Measurements from ENCODE around the gene TRPV2. TPM values are rescaled to one million over a fixed set of nuclear protein-coding genes. Genes with fewer than 3 reads are reported as not detected.

The TRPV2 gene
- total RNA-seq, 1 experiment from 2014 or later = 1.0 TPM

DNA sequence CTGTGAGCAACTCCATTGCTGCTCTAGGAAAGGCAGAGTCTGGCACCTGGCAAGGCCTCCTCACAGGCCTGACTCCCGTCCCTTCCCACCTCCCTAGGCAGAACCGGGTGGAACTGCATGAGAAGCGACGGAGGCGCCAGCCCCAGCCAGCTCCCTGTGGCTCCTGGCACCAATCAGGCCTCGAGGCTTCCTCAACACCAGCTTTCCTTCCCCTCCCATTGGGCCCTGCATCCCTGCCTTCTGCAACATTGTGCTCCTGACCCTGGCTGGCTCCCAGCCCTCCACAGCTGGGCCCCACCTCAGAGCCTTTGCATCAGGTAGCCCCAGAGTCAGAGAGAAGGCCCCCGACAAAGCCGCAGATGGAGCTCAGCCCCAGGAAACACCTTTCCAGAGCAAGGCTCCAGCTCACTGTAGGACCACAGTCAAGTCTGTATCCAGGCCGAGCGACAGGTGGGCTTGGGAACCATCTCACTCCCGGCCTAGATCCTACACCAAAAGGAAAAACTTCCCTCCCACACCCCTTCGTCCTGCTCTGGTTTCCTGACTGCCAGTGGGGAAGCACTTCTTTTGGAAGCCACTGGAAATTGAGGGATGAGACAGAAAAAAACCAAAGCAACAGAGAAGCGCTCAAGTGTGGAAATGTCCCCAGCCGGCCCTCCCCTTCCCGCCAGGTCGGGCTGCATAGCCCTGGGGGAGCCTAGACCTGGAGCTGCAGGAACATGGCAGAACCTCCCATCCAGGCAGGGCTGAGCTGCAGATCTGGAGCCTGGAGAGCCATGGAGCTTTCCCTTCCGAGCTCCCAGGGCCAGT is 45.6 kb downstream of the TRPV2 start:
- no peak overlapping the region for H3T11ph ChIP-seq (ENCODE audit: low read length)
- H2BK20ac ChIP-seq (ENCODE audit: low read depth, low read length, poor library complexity, severe bottlenecking) = no peak overlapping the region
- H3K4me2 ChIP-seq (ENCODE audit: insufficient read depth, insufficient read length, low read length) = no peak overlapping the region
- peak overlapping the region; percentile 24; the same call in 1 of the 2 replicates for H3K14ac ChIP-seq (ENCODE audit: insufficient read depth, low read length)
- no peak overlapping the region for H4K91ac ChIP-seq (ENCODE audit: insufficient read length, low read depth, low read length)
- Mint-ChIP-seq H3K9me3 (no peaks in the 10 kb centered on the region), H3K27ac (peak overlapping the region in 1 of 3 experiments; percentile 77; a peak in 2 of 7 replicates), H3K4me3 (peak overlapping the region in 1 of 2 experiments; percentile 42; a peak in 2 of 5 replicates), H3K27me3 (ENCODE audit: low read depth) (no peaks in the 10 kb centered on the region), H3K4me1 (peaks cover 35 to 45% of the 10 kb centered on the region in 2 experiments), H3K36me3 (ENCODE audit: insufficient read depth in 1 of 3, low read depth in 3 of 3) (peaks cover 0 to 15% (median 12%) of the 10 kb centered on the region in 3 experiments; a peak in 6 of 7 replicates)
- no peak overlapping the region for H3K56ac ChIP-seq (ENCODE audit: insufficient read length, low read depth, low read length)
- H3K23ac ChIP-seq (ENCODE audit: insufficient read length, low read depth, low read length) = no peak overlapping the region
- no peak overlapping the region for H3K4ac ChIP-seq (ENCODE audit: low read depth, low read length)
- no peaks in the 10 kb centered on the region for H4K20me1 ChIP-seq (ENCODE audit: control insufficient read depth, insufficient read depth, insufficient read length)
- H2BK15ac ChIP-seq (ENCODE audit: low read depth, low read length) = no peak overlapping the region
- H3K27me3 ChIP-seq (ENCODE audit: insufficient read depth, low read length) = no peaks in the 10 kb centered on the region
- TF ChIP-seq, protein P1, sequence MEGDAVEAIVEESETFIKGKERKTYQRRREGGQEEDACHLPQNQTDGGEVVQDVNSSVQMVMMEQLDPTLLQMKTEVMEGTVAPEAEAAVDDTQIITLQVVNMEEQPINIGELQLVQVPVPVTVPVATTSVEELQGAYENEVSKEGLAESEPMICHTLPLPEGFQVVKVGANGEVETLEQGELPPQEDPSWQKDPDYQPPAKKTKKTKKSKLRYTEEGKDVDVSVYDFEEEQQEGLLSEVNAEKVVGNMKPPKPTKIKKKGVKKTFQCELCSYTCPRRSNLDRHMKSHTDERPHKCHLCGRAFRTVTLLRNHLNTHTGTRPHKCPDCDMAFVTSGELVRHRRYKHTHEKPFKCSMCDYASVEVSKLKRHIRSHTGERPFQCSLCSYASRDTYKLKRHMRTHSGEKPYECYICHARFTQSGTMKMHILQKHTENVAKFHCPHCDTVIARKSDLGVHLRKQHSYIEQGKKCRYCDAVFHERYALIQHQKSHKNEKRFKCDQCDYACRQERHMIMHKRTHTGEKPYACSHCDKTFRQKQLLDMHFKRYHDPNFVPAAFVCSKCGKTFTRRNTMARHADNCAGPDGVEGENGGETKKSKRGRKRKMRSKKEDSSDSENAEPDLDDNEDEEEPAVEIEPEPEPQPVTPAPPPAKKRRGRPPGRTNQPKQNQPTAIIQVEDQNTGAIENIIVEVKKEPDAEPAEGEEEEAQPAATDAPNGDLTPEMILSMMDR (conservative IDR thresholded peaks at IDR 0.05) = no peak
- H2AFZ ChIP-seq (ENCODE audit: low read length) = no peak overlapping the region
- no CpG with 5 or more reads among the region's 17 CpGs for WGBS (ENCODE audit: extremely low coverage, insufficient read length, low lambda C conversion rate)
- H3K18ac ChIP-seq (ENCODE audit: insufficient read length, low read depth, low read length) = no peak overlapping the region
- H3K4me1 ChIP-seq (ENCODE audit: insufficient read depth, low read length) = peaks cover 5% of the 10 kb centered on the region
- no peaks in the 10 kb centered on the region for H3K23me2 ChIP-seq (ENCODE audit: insufficient read length, low read depth, low read length, poor library complexity, severe bottlenecking)
- no peaks in the 10 kb centered on the region for H3K79me2 ChIP-seq (ENCODE audit: insufficient read depth, low read length)
- H3K27ac ChIP-seq (ENCODE audit: insufficient read length, low read depth, low read length) = no peak overlapping the region
- H2BK120ac ChIP-seq (ENCODE audit: low read depth, low read length, poor library complexity, severe bottlenecking) = no peak overlapping the region
- no peaks in the 10 kb centered on the region for H3K79me1 ChIP-seq (ENCODE audit: insufficient read depth, low read depth, low read length, poor library complexity, severe bottlenecking)
- no peak overlapping the region for H4K8ac ChIP-seq (replicated peaks; ENCODE audit: insufficient read length, low read depth, low read length)
- H2BK5ac ChIP-seq (ENCODE audit: insufficient read length, low read length) = no peak overlapping the region
- H3K9me3 ChIP-seq (ENCODE audit: control insufficient read depth, low read depth, low read length) = no peaks in the 10 kb centered on the region
- H4K5ac ChIP-seq (ENCODE audit: insufficient read length, low read depth, low read length) = no peak overlapping the region
- no peak overlapping the region for H3K9ac ChIP-seq (ENCODE audit: extremely low read depth, insufficient read length, low read length)
- DNase-seq = peak; percentile 48
- H2AK5ac ChIP-seq (ENCODE audit: insufficient read length, low read length) = no peak overlapping the region
- H2BK12ac ChIP-seq (ENCODE audit: insufficient read length, low read depth, low read length) = no peak overlapping the region
